ENCODE measurements around the gene HES4.

GRCh38 chr1:959731-960362 is 40.0 kb downstream of the HES4 start:
- TF ChIP-seq EZH2 (IDR thresholded peaks at IDR 0.05; ENCODE audit: borderline replicate concordance, low read length) (no peak), CTCF (IDR thresholded peaks at IDR 0.05; ENCODE audit: low read length) (no peak)

Data from OCI-LY1 (cell line).